GM12872 (cell line): ENCODE results near the gene KRTAP10-10.

Experiments
- CTCF ChIP-seq: IDR thresholded peaks from 3 replicates; pipeline ENCODE4 v1.5.1; 2011; ENCODE audit warnings: low read depth, mild to moderate bottlenecking, low read length, moderate library complexity; ENCODE audit not compliant: insufficient read depth

KRTAP10-10 gene

DNA sequence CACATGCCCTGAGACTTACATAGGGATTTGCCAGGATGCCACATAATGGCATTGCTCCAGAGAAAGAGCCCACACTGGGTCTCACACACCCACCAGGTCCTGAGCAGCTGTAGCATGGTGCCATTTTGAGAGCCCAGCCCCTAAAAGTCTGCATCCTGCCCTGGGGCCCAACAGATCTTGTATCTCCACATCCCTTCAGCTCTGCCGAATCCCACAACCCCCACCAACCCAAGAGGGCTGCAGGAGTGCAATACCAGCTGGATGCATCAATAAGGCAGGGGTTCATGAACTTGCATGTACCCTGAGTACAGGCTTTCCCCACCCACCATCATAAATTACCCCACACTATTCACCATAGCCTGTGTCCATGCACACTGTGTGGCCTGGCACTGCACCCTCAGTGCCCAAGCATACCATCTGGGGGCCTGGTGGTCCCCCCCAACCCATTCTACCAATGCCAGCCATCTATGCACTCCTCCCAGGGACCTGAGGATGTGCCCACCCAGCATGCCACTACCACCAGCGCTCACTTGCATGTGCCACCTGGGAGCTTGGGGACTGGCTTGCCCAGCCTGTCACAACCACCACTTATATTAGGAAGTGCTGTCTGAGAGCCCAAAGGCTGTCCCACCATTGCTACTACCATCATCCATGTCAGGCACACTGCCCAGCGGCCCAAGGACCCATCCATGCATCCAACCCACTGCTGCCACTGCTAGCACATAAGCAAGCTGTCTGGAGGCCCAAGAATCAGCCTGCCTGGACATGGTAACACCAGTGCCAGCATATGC is 33.7 kb downstream of the KRTAP10-10 start:
- no peak for TF ChIP-seq CTCF

- TF ChIP-seq CTCF: no peak
Measured at GRCh38 chr21:44671911-44672310, 34.8 kb downstream of the KRTAP10-10 start.

GRCh38 chr21:44677881-44678280 is 40.7 kb downstream of the KRTAP10-10 start:
- no peak for TF ChIP-seq CTCF

GRCh38 chr21:44681152-44681551 is 44.0 kb downstream of the KRTAP10-10 start:
- TF ChIP-seq CTCF: no peak

DNA sequence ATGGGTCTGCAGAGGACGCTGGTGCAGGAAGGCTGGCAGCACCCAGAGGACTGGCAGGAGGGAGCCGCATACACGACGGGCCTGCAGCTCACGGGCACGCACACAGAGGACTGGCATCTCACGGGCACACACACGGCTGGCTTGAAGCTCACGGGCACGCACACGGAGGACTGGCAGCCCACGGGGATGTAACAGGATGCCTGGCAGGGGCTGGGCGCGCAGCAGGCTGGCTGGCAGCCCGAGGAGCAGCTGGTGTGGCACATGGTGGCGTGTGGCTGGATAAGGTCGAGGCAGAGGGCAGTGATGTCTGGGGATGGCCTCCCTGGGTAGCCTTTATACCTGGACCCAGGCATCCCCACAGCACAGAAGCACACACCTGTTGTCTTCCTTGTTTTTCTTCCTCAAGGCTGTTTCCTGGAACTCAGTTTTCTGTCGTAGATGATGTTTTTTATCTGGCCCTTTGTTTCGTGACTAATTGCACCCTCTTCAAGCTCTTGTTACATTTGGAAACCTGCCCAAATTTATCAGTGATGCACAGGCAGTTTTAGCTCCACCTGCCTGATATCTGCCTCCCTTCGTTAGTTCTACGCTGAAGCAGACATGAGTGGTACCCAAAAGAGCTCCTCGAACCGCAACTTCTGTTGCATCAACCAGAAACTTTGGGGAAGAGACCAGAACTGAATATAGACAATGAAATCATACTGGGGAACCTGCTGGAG is 44.9 kb downstream of the KRTAP10-10 start, which contains the start of gene KRTAP12-1:
Gene KRTAP12-1 (minus strand): TSS at position 303 of the 719 bp plus-strand sequence. CDS start 40 bp downstream, at position 263.
- TF ChIP-seq CTCF: no peak

DNA sequence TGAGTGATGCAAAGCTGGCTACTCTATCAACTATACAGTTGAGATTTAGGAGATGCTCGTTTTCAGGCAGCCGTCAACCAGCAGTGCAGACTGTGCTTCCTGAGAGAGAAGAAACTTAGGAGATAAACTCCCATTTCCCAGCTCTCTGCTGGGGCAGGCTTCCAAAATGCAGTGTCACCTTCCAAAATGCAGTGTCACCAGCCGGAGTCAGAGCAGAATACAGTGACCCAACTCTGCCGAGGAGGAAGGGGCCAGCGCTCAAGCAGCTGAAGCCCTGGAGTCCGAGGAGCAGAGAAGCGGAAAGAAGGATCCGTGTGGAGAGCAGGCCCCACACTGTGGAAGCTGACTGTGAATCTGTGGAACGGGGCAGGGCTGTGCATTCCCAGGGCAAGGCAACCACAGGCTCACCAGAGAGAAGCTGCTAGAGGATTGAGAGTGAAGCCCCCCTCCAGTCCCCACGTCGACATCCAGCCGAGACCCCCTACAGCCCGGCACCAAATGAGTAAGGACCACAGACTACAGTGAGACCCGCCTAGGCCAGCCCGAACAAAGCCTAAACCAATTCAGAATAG is 45.5 kb downstream of the KRTAP10-10 start:
- no peak for TF ChIP-seq CTCF

DNA sequence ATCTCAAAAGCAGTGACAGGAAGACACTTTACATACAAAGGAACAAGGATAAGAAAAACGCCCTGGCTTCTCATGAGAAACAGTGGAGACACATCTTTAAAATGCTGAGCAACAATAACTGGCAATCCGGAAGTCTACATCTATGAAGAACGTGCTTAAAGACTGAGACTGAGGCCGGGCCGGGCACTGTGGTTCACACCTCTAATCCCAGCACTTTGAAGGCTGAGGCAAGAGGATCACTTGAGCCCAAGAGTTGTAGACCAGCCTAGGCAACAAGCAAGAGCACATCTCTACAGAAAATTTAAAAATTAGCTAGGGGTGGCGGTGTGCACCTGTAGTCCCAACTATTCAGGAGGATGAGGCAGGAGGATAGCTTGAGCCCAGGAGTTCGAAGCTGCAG is 46.9 kb downstream of the KRTAP10-10 start:
- TF ChIP-seq CTCF: no peak
